ENCODE measurements around the gene TM4SF1. TPM values are rescaled to one million over a fixed set of nuclear protein-coding genes. Genes with fewer than 3 reads are reported as not detected.

Gene TM4SF1
- total RNA-seq, 1 donor from 2014 or later: not detected

GRCh38 chr3:149376718-149377407 lies 586 bp downstream of the TM4SF1 start:
- Histone ChIP-seq H3F3A (ENCODE audit: low read depth) (peaks cover 7% of the 10 kb centered on the region), H3K4me3 (no peak overlapping the region), H3K4me1 (peaks cover 12% of the 10 kb centered on the region), H3K27ac (no peak overlapping the region), H3K9ac (no peak overlapping the region), H2AFZ (replicated peaks) (peak overlapping the region; percentile 73), H3K9me3 (ENCODE audit: low read depth) (no peaks in the 10 kb centered on the region), H4K20me1 (ENCODE audit: low read depth) (no peaks in the 10 kb centered on the region), H3K27me3 (no peaks in the 10 kb centered on the region), H3K36me3 (no peaks in the 10 kb centered on the region), H3K4me2 (no peak overlapping the region), H3K79me2 (ENCODE audit: low read depth) (no peaks in the 10 kb centered on the region)
- H3K27ac Mint-ChIP-seq: no peak overlapping the region
- no peak overlapping the region for H3K4me3 Mint-ChIP-seq
- no peak for DNase-seq (ENCODE audit: low spot score)
- TF ChIP-seq EZH2 (IDR thresholded peaks at IDR 0.05) (no peak), EZH2phosphoT487 (IDR thresholded peaks at IDR 0.05) (no peak)
- TF ChIP-seq, protein P1, sequence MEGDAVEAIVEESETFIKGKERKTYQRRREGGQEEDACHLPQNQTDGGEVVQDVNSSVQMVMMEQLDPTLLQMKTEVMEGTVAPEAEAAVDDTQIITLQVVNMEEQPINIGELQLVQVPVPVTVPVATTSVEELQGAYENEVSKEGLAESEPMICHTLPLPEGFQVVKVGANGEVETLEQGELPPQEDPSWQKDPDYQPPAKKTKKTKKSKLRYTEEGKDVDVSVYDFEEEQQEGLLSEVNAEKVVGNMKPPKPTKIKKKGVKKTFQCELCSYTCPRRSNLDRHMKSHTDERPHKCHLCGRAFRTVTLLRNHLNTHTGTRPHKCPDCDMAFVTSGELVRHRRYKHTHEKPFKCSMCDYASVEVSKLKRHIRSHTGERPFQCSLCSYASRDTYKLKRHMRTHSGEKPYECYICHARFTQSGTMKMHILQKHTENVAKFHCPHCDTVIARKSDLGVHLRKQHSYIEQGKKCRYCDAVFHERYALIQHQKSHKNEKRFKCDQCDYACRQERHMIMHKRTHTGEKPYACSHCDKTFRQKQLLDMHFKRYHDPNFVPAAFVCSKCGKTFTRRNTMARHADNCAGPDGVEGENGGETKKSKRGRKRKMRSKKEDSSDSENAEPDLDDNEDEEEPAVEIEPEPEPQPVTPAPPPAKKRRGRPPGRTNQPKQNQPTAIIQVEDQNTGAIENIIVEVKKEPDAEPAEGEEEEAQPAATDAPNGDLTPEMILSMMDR (IDR thresholded peaks at IDR 0.05): no peak
- H3K27me3 Mint-ChIP-seq (ENCODE audit: insufficient read depth, low read depth): peaks cover 11% of the 10 kb centered on the region
- peaks cover 22% of the 10 kb centered on the region for H3K4me1 Mint-ChIP-seq
- H3K9me3 Mint-ChIP-seq: peaks cover 20% of the 10 kb centered on the region
- H3K36me3 Mint-ChIP-seq: peaks cover 6% of the 10 kb centered on the region

- Histone ChIP-seq H3K36me3 (no peaks in the 10 kb centered on the region), H3K9me3 (ENCODE audit: low read depth) (no peaks in the 10 kb centered on the region), H2AFZ (replicated peaks) (no peak overlapping the region), H3K4me2 (no peak overlapping the region), H3K79me2 (ENCODE audit: low read depth) (no peaks in the 10 kb centered on the region), H3K9ac (no peak overlapping the region), H3K4me3 (no peak overlapping the region), H3F3A (ENCODE audit: low read depth) (peaks cover 14% of the 10 kb centered on the region), H4K20me1 (ENCODE audit: low read depth) (no peaks in the 10 kb centered on the region), H3K27ac (no peak overlapping the region), H3K4me1 (peaks cover 20% of the 10 kb centered on the region), H3K27me3 (no peaks in the 10 kb centered on the region)
- TF ChIP-seq, protein P1 (IDR thresholded peaks at IDR 0.05): no peak
- TF ChIP-seq EZH2 (IDR thresholded peaks at IDR 0.05) (no peak), EZH2phosphoT487 (IDR thresholded peaks at IDR 0.05) (no peak)
- Mint-ChIP-seq H3K36me3 (no peaks in the 10 kb centered on the region), H3K27me3 (ENCODE audit: insufficient read depth, low read depth) (peaks cover 5% of the 10 kb centered on the region), H3K4me3 (no peak overlapping the region), H3K9me3 (peaks cover 12% of the 10 kb centered on the region), H3K4me1 (peaks cover 18% of the 10 kb centered on the region), H3K27ac (no peak overlapping the region)
- DNase-seq (ENCODE audit: low spot score): no peak
Measured at GRCh38 chr3:149375501-149376196, 1.8 kb downstream of the TM4SF1 start.

DNA sequence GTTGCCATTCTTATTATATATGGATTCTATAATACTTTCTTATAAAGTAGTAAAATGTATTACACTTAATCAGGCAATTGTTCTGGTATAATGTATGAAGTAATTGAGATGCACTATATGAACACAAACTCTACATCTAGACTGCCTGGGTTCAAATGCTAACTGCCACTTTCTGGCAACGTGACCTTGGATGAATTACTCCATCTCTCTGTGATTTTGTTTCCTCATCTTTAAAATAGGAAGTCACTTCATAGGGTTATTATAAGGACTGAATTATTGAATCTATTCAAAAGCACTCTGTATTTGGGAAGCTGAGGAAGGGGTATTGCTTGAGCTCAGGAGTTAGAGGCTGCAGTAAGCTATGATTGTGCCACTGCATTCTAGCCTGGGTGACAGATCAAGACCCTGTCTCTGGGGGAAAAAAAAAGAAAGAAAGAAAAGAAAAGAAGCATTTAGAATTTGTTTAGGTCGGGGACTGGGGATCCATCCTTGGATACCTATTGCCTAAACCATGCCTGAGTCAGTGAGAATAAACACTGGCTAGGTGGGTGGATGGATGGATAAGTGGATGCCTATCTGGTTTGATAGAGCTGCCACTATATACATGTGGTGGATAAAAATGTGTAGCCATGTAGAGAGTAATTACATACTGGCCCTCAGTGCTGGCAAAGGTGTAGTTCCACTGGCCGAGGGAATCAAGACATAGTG lies 2.5 kb downstream of the TM4SF1 start:
- Histone ChIP-seq H3K36me3 (no peaks in the 10 kb centered on the region), H3K27me3 (no peaks in the 10 kb centered on the region), H3F3A (ENCODE audit: low read depth) (peaks cover 22% of the 10 kb centered on the region), H3K27ac (no peak overlapping the region), H3K4me1 (peaks cover 26% of the 10 kb centered on the region), H3K9ac (no peak overlapping the region), H2AFZ (replicated peaks) (no peak overlapping the region), H3K9me3 (ENCODE audit: low read depth) (no peaks in the 10 kb centered on the region), H3K4me2 (no peak overlapping the region), H3K4me3 (no peak overlapping the region), H4K20me1 (ENCODE audit: low read depth) (no peaks in the 10 kb centered on the region), H3K79me2 (ENCODE audit: low read depth) (no peaks in the 10 kb centered on the region)
- H3K27ac Mint-ChIP-seq: no peak overlapping the region
- H3K27me3 Mint-ChIP-seq (ENCODE audit: insufficient read depth, low read depth): peaks cover 5% of the 10 kb centered on the region
- no peak for DNase-seq (ENCODE audit: low spot score)
- no peaks in the 10 kb centered on the region for H3K36me3 Mint-ChIP-seq
- peaks cover 12% of the 10 kb centered on the region for H3K9me3 Mint-ChIP-seq
- no peak overlapping the region for H3K4me3 Mint-ChIP-seq
- TF ChIP-seq EZH2 (IDR thresholded peaks at IDR 0.05): no peak
- TF ChIP-seq, protein P1 (IDR thresholded peaks at IDR 0.05): no peak
- no peak for TF ChIP-seq EZH2phosphoT487 (IDR thresholded peaks at IDR 0.05)
- peaks cover 26% of the 10 kb centered on the region for H3K4me1 Mint-ChIP-seq
